Cardiac septum (tissue), 1 donor: Measurements from ENCODE around the gene AGAP1. TPM values are rescaled to one million over a fixed set of nuclear protein-coding genes. Genes with fewer than 3 reads are reported as not detected.

Experiments used
- DNase-seq: peaks from one replicate; pipeline ENCODE4 v3.0.0-alpha.2; 2020; ENCODE audit warnings: low spot score
- intact Hi-C: fragments of 100-400 bp; cut with DNase I; formaldehyde crosslinking; loops from one replicate; pipeline ENCODE4 v1.14.0; 2022
- total RNA-seq: library from RNA; stranded (reverse); fragmentation: NEBNext Ultra II Directional; extraction: Animal tissue kit (Norgen Biotek cat#: 25700); gene quantifications from one replicate; pipeline ENCODE4 v1.2.1, GENCODE V29; 2021
- donor health status: DM: no; HTN: no; CAD: no.

The AGAP1 gene
- total RNA-seq, 1 donor from 2014 or later: 18.7 TPM

DNA sequence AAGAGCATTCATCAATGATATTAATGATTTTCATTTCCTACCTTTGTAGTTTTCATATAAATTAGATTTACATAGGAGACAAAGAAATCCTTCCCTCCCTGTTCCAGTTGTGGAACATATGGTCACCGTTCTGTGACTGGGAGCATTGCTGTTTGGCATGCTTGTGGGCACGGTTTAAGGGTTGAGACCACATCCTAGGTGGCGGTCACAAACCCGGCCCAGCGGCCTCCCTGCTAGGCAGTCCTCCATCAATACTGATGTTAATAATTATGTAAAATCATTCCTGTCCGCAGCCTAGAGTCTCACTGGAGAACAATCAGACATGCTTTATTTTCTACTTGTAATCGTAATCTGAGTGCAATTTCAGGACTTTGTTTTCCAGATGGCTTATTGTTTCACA, 117.9 kb downstream of the AGAP1 start:
- DNase-seq: no peak
- intact Hi-C loops: no loop called here

DNA sequence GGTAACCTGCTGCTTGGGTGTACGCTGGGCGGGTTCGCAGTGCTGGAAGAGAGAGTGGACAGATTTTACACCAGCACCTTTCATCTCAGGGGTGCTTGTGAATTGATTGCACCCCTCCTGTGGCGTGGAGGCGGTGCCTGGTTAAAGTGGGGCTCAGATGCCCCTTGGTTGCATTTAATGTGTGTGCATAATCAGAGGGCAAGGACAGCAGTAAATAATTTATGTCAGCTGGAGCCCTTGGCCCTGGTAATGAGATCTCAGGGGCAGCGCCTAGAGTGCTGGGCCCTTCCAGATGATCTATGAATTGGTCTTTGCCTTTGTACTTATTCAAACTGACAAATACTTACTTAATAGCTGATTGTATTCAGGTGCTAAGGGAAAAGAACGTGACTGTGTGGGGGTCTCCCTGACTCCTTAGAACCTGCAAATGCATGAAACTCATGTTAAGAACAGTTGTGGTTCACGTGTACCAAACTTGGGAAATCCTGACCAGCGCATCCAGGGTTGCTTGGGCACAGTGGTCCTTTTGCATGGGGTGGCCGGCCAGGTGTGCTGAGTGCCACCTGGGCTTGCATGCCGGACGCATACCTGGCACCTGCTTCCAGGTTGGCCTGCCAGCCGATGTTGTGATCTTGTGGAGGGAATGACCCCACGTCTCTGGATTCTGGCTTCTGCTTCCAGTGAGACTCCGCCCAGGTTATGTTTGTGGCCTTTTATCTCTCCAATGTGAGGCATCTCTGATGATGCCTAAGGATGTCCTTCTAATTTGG, 118.5 kb downstream of the AGAP1 start:
- no peak for DNase-seq
- intact Hi-C loops: no loop called here

GRCh38 chr2:235613649-235614048, 119.8 kb downstream of the AGAP1 start:
- no peak for DNase-seq
- intact Hi-C loops: no loop called here

- DNase-seq: no peak
- intact Hi-C loops: no loop called here
Observed at GRCh38 chr2:235614176-235614860, 120.5 kb downstream of the AGAP1 start.

GRCh38 chr2:235614900-235615712, 121.3 kb downstream of the AGAP1 start:
- intact Hi-C loops: no loop called here

GRCh38 chr2:235616885-235617284, 123.0 kb downstream of the AGAP1 start:
- DNase-seq: no peak
- intact Hi-C loops: no loop called here

More at GRCh38 chr2:235614900-235615712, 121.3 kb downstream of the AGAP1 start:
- no peak for DNase-seq

DNA sequence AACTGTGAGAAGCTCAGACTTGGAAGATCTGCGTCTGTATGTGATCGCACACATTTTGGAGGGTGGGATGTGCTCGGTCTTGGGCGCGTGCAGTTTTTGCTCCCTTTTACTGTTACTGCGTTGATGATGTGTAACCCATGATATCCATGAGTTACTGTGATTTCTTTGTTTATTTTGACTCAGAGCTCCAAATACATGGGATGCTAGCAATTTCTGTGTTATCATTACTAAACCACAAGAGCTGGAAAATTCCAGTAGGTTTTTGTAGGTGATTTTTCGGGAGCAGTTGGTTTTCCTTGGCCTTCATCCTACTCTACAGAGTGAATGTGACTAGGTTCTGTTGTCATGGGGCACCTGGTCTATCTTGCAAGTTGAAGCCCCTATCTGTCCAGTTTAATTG, 124.2 kb downstream of the AGAP1 start:
- intact Hi-C loops: no loop called here
- DNase-seq: no peak

DNA sequence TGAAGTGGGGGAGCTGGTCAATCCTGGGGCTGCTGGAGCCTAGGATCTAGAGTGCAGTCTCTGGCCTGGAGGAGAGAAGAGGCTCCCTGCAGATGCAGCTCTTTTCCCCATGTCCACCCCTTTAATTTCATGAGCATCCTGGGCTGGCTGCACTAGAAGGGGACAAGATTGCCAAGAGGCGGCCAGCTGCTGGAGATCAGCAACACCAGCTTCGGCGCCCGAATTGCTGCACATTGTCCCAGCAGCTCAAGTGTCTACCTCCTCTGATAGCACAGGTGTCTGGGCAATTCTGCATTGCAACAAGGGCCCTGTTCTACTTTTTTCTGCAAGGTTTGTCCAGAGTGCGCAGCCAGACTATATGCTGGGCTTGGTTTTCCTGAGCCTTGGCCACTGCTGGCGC, 125.7 kb downstream of the AGAP1 start:
- DNase-seq: no peak
- intact Hi-C loops: no loop called here

DNA sequence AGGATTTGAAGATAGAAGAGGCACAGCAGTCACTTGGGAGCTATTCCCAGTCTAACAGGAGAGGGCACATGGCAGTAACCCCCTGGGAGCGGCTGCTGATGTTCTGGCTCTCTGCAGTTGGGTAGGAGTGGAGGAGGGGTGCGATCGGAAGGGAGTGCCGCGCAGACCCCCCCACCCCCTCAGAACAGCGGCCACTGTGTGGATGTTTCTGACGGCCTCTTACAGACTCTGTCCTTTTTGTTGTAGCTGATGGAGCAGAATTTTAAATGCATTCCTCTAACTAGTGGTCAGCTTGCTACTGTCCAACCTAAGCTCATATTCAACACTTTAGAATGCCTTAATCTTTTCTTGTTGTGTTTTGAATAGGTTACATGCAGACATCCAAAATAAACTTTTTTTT, 127.9 kb downstream of the AGAP1 start:
- no peak for DNase-seq
- intact Hi-C loops: no loop called here

DNA sequence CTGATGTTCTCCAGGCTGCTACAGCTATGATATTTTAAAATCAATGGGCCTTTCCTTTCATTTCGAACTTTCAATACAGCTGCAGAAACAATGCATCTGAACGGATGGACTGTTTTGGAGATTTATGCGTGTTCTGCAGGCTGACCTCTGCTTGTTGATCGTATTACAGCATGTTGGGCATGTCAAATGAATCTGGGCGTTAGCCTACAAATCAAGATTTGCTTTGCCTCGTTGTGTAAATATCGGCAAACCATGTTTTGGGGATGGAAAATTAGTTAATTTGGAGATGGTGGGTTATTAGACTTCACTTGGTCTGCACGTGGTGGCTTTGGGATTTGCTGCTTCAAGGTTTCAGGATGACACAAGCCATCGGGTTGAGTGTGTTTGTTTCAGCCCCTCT, 129.3 kb downstream of the AGAP1 start:
- no peak for DNase-seq
- intact Hi-C loops: no loop called here

DNA sequence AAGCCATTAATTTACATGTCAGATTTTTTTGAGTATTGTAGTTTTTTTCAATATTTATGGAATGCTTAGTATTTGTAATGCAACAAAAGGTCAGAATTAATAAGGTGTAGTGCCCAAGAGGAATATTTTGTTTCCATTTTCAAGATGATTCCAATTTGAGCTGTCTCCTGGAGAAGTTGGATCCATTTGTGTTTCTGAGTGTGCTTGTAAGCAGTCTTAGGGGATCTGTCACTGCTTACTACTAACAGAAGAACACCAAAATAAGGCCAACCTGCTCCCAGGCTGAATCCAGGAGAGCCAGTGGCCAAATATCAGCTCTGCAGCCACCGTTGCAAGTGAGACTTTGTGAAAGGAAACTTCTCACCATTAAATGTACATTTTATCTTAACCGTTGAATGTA, 129.9 kb downstream of the AGAP1 start:
- DNase-seq: no peak
- intact Hi-C loops: no loop called here

DNA sequence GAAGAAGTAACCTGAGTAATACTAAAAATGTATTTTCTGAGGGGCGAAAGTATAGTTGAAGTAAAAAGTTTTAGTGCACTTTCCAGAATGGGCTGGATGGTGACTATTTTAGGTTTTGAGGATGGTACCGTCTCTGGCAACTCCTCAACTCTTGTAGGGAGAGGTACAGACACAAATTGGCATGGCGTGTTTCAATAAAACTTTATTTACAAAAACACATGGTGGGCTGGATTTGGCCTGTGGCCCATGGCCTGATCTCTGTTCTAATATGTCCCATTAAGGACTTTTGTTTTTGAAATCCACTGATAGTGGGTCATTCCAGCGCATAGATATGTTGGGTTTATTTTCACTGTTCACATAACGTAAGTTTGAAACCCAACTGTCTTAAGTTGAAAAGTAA, 132.8 kb downstream of the AGAP1 start:
- intact Hi-C loops: no loop called here
- no peak for DNase-seq

DNA sequence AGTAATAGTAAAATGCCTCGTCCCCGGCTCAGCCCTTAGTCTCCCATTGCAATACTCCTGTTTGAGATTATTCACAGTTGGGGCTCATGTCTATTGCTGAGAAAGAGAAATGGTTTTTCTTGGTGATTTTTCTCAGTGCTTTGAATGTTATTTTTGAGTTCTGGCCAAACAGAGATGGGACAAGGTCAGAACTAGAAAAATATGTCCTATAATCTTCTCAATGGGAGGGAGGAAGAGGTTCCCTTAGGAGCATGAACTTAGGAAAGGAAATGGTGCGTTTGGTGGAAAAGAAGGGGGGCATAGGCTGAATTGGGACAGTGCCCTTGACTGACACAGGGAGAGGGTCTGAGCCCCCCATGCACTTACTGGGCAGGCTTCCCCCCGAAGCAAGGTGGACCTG, 133.8 kb downstream of the AGAP1 start:
- intact Hi-C loops: no loop called here
- DNase-seq: no peak

GRCh38 chr2:235630718-235631296, 137.0 kb downstream of the AGAP1 start:
- intact Hi-C loops: no loop called here
- DNase-seq: no peak

DNA sequence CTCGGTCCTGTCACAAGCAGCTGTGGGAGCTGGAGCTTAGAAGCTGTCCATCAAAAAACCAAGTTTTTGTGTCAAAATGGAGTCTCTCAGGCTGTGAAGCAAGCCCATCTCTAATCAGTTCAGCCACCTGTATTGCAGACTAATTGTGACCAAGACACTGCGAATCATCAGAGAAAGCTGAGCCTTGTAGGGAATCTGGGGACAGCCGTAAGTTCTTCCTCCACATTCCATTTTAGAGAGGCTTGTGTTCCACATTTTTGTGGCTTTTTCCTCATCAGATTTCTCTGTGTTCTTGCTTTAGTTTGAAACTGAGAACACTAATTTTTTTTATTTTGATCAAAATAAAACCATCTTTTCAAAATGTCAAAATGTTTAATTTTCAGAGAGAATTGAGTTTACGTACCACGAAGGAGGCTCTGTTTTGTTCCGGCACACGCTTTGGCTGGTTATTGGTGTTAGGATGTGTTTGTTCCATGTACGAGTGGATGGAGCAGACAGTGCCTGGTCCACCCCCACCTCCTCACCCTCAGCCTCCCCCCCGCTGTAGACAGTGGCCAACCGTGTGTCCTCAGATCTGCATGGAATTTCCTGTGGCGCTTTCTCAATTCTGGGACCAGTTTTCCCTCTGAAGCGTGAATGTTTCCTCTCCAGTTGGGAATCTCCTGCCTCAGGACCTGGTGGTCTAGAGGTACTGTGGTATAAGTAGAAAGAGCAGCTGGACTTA, 140.8 kb downstream of the AGAP1 start:
- DNase-seq: no peak

DNA sequence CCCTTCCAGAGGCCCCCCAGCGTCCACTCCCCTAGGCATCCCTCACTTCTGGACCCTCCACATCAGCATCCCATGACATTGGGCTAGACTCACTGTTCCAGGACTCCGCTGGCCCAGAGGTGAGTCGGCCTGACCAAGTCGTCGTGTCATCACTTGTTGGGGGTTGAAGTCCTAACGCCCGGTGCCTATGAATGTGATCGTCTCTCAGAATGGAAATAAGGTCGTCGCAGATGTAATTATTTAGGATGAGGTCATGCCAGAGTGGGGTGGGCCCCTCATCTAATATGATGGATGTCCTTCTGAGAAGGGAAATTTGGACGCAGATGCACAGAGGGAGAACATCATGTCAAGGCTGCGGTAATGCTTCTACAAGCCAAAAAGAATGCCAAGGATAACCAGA, 142.7 kb downstream of the AGAP1 start:
- no peak for DNase-seq
- intact Hi-C loops: no loop called here

More for the DNA sequence above, 140.8 kb downstream of the AGAP1 start:
- intact Hi-C loops: no loop called here

DNA sequence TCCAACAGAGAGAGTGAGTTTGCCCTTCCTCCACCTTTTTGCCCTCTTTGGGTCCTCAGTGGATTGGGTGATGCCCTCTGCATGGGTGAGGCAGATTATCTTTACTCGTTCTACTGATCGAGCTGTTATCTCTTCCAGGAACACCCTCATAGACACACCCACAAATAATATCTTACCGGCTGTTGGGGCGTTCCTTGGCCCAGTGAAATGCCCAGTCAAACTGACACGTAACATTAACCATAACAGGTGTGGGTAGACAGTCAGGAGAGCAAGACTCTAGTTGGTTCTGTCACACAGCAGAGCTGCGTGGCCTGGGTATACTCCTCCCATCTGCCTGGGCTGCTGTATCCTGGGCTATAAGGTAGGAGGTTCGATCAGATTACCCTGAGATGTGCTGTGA, 144.1 kb downstream of the AGAP1 start:
- intact Hi-C loops: no loop called here
- no peak for DNase-seq

DNA sequence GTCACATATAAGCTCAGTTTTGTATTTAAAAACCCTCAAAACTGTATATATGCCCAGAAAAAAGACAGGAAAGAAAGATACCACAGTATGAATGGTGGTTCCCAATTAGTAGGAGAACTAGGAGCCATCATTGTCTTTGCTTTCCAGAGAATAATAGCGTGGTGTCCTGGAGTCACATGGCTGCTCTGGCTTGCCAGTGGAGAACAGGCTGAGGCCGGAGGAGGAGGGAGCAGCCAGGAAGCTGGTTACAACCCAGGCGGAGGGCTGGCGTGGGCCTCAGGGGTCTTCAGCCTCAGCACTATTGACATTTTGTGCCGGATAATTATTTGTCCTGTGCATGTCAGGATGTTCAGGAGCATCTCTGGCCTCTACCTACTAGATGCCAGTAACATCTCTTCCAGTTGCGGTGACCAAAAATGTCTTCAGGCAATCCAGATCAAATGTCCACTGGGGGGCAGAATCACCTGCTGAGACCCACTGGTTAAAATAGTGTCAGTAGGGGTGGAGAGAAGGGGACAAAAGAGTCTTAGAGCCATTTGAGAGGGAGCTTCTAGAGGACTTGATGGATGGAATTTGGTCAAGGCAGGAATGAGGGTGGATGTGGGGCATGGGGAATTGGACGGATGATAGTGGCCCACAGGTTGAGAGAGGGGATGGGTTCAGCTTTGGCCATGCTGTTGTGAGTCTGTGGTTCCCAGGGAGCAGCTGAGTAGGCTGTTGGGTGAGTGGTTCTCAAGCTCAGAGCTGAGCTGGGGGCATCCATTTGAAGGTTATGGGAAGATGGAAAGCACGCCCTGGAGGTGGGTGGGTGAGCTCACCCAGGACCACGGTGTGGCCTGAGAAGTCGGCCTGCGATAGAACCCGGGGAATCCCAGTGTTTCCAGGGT, 144.9 kb downstream of the AGAP1 start:
- no peak for DNase-seq
- intact Hi-C loops: no loop called here

GRCh38 chr2:235639428-235639773, 145.6 kb downstream of the AGAP1 start:
- peak; percentile 81 for DNase-seq
- intact Hi-C loops: no loop called here
